SK-MEL-5 (cell line): ENCODE results near the gene IPO5. TPM values are rescaled to one million over a fixed set of nuclear protein-coding genes. Genes with fewer than 3 reads are reported as not detected.

ENCODE experiments used
- DNase-seq: peaks from one replicate; pipeline ENCODE4 v3.0.0-alpha.2; 2016; ENCODE audit warnings: low read depth, low spot score
- in situ Hi-C: cut with HindIII; loops from 2 replicates; pipeline ENCODE4 v1.10.0; 2016; ENCODE audit warnings: low sequenced_read_pairs, high pct_unique_total_duplicates, low pct_unique_long_range_greater_than_20kb
- small RNA-seq, 2 experiments: library from RNA; depleted of rRNA; stranded (forward); fragments of <200 nt; gene quantifications; one replicate each; pipeline ENCODE3, GENCODE V24; 2014
- total RNA-seq: library from RNA; depleted of rRNA; stranded (reverse); fragments of >200 nt; shearing (Covaris generic); gene quantifications from 2 replicates; pipeline ENCODE4 v1.2.3, GENCODE V29; 2014; rRNA removed

The IPO5 gene
- total RNA-seq, 1 experiment from 2014 or later: 153 TPM

GRCh38 chr13:98071316-98071715 is 117.8 kb downstream of the IPO5 start:
- in situ Hi-C loops: no loop called here
- DNase-seq: no peak

GRCh38 chr13:98072476-98072875 is 119.0 kb downstream of the IPO5 start:
- in situ Hi-C loops: no loop called here
- no peak for DNase-seq

Small RNA genes within 50 kb of the gene (small RNA-seq; reads per million reads assigned to genes)
- gene FTLP8: 0 reads per million in 2 experiments

Other genes starting within 250 kb of the IPO5 start
- gene FARP1, start 189.4 kb downstream of the IPO5 start, total RNA-seq: 39.8 and 49.0 TPM in 2 replicates
- not detected in 2 replicates for gene RNF113B, start 223.6 kb downstream of the IPO5 start, total RNA-seq